ENCODE data around the gene PAX7. TPM values are rescaled to one million over a fixed set of nuclear protein-coding genes. Genes with fewer than 3 reads are reported as not detected.
"Not testable (repeated sequence)": the region's sequence is repeated elsewhere in the genome, so short reads cannot be mapped to it uniquely, and the experiment has no call there.

The PAX7 gene
- total RNA-seq, 4 donors from 2014 or later: not detected

DNA sequence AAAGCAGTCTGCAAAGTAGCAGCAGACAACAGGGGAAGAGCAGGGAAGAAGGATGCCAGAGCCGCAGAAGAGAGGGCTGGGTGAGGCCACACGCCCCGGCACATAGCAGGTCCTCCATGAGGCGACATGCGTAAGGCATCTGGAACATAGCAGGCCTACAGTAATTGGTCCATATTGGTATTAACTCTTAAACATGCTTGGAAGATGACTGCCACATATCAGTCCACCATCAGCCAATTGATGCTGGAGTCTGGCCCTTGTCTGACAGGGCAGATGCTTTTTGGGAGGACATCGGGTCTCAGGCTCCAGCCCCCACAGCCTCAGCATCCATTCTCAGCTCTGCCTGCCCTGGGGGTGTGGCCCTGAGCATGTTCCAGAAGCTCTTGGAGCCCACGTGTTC, 135.1 kb downstream of the PAX7 start:
- TF ChIP-seq POLR2A (IDR thresholded peaks at IDR 0.05; ENCODE audit: low read depth) (no peak), POLR2AphosphoS5 (IDR thresholded peaks at IDR 0.05) (no peak), CTCF (IDR thresholded peaks at IDR 0.05) (no peak), EP300 (IDR thresholded peaks at IDR 0.05) (no peak)
- no peaks in the 10 kb centered on the region for H3K4me1 ChIP-seq
- 76% methylated on average over 6 of the region's 7 CpGs for WGBS
- no peak for DNase-seq (ENCODE audit: extremely low spot score)
- peaks cover 0 to 89% (median 0%) of the 10 kb centered on the region in 4 donors for H3K27me3 ChIP-seq
- no peaks in the 10 kb centered on the region for H3K36me3 ChIP-seq
- no peak overlapping the region for H3K4me3 ChIP-seq
- intact Hi-C loops (cut with DNase I): no loop called here
- no peak overlapping the region for H3K27ac ChIP-seq (replicated peaks in 1 of 4)
- no peaks in the 10 kb centered on the region for H3K9me3 ChIP-seq

DNA sequence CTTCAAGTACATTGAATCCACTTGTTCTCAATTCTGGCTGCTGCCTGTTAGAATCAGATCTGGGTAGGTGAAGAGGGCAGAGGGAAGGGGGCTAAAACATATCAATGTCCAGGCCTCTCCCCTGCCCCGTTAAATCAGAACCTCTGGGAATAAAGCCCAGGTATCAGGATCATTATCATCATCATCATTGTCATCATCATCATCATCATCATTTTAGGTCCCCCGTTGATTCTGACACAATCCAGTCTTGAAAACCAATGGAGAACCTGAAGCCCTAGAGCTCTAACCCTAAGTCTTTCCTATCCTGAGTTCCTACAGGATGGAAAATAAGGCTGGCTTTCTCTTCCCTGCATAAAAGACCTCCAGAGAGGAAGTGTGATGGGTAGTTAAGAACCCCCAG, 135.7 kb downstream of the PAX7 start:
- H3K4me1 ChIP-seq: no peaks in the 10 kb centered on the region
- intact Hi-C loops (cut with DNase I): no loop called here
- H3K27me3 ChIP-seq: peaks cover 0 to 91% (median 0%) of the 10 kb centered on the region in 4 donors
- H3K4me3 ChIP-seq: no peak overlapping the region
- H3K9me3 ChIP-seq: no peaks in the 10 kb centered on the region
- H3K36me3 ChIP-seq: no peaks in the 10 kb centered on the region
- no peak overlapping the region for H3K27ac ChIP-seq (replicated peaks in 1 of 4)
- DNase-seq (ENCODE audit: extremely low spot score): no peak
- 97% methylated on average over 2 of the region's 2 CpGs for WGBS
- no peak for TF ChIP-seq POLR2AphosphoS5 (IDR thresholded peaks at IDR 0.05)
- no peak for TF ChIP-seq EP300 (IDR thresholded peaks at IDR 0.05)
- TF ChIP-seq POLR2A (IDR thresholded peaks at IDR 0.05; ENCODE audit: low read depth): no peak
- no peak for TF ChIP-seq CTCF (IDR thresholded peaks at IDR 0.05)

DNA sequence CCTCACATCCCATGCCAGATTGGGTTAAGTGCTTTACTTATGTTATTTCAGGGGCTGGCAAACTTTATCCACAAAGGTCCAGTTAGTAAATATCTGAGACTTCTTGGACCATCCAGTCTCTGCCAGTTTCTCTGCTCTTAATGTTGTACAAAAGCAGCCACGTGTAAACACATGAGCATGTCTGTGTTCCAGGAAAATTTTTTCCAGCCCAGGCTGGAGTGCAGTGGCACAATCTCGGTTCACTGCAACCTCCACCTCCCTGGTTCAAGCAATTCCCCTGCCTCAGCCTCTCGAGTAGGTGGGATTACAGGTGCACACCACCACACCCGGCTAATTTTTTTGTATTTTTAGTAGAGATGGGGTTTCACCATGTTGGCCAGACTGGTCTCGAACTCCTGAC, 136.9 kb downstream of the PAX7 start:
- H3K27ac ChIP-seq (replicated peaks in 1 of 4); DNase-seq (ENCODE audit: extremely low spot score); H3K36me3 ChIP-seq; H3K4me1 ChIP-seq; intact Hi-C loops (cut with DNase I); H3K4me3 ChIP-seq; H3K9me3 ChIP-seq: not testable (repeated sequence)
- peaks cover 0 to 91% (median 0%) of the 10 kb centered on the region in 4 donors for H3K27me3 ChIP-seq
- 58% methylated on average over 5 of the region's 5 CpGs for WGBS

- Histone ChIP-seq H3K27ac (replicated peaks in 1 of 4) (no peak overlapping the region), H3K4me1 (no peaks in the 10 kb centered on the region), H3K9me3 (no peaks in the 10 kb centered on the region), H3K36me3 (no peaks in the 10 kb centered on the region), H3K4me3 (no peak overlapping the region), H3K27me3 (peaks cover 0 to 93% (median 0%) of the 10 kb centered on the region in 4 donors)
- no peak for DNase-seq (ENCODE audit: extremely low spot score)
- intact Hi-C loops (cut with DNase I): no loop called here
- WGBS: 73% methylated on average over 4 of the region's 4 CpGs
- TF ChIP-seq POLR2A (IDR thresholded peaks at IDR 0.05; ENCODE audit: low read depth) (no peak), EP300 (IDR thresholded peaks at IDR 0.05) (no peak), POLR2AphosphoS5 (IDR thresholded peaks at IDR 0.05) (no peak), CTCF (IDR thresholded peaks at IDR 0.05) (no peak)
Measured at GRCh38 chr1:18768086-18768485, 137.4 kb downstream of the PAX7 start.

- Histone ChIP-seq H3K36me3 (no peaks in the 10 kb centered on the region), H3K9me3 (no peaks in the 10 kb centered on the region), H3K27ac (replicated peaks in 1 of 4) (no peak overlapping the region), H3K4me3 (no peak overlapping the region), H3K4me1 (no peaks in the 10 kb centered on the region), H3K27me3 (peaks cover 0 to 97% (median 0%) of the 10 kb centered on the region in 4 donors)
- intact Hi-C loops (cut with DNase I): no loop called here
- no peak for TF ChIP-seq POLR2AphosphoS5 (IDR thresholded peaks at IDR 0.05)
- no peak for TF ChIP-seq POLR2A (IDR thresholded peaks at IDR 0.05; ENCODE audit: low read depth)
- TF ChIP-seq EP300 (IDR thresholded peaks at IDR 0.05): no peak
- TF ChIP-seq CTCF (IDR thresholded peaks at IDR 0.05): no peak
- 53% methylated on average over 7 of the region's 7 CpGs for WGBS
- DNase-seq (ENCODE audit: extremely low spot score): no peak
Measured at GRCh38 chr1:18769140-18769539, 138.5 kb downstream of the PAX7 start.
